ENCODE data around the gene PAPPA2. TPM values are rescaled to one million over a fixed set of nuclear protein-coding genes. Genes with fewer than 3 reads are reported as not detected.

Gene PAPPA2
- total RNA-seq, 1 donor: 5.8 TPM

GRCh38 chr1:176575991-176576390 lies 113.0 kb downstream of the PAPPA2 start:
- H3K27me3 ChIP-seq (ENCODE audit: insufficient read depth, low read length): no peaks in the 10 kb centered on the region
- no peaks in the 10 kb centered on the region for H3K36me3 ChIP-seq (ENCODE audit: insufficient read depth, low read length)
- no peak overlapping the region for H3K4me2 ChIP-seq (ENCODE audit: insufficient read depth, low read length)
- TF ChIP-seq, protein P1, sequence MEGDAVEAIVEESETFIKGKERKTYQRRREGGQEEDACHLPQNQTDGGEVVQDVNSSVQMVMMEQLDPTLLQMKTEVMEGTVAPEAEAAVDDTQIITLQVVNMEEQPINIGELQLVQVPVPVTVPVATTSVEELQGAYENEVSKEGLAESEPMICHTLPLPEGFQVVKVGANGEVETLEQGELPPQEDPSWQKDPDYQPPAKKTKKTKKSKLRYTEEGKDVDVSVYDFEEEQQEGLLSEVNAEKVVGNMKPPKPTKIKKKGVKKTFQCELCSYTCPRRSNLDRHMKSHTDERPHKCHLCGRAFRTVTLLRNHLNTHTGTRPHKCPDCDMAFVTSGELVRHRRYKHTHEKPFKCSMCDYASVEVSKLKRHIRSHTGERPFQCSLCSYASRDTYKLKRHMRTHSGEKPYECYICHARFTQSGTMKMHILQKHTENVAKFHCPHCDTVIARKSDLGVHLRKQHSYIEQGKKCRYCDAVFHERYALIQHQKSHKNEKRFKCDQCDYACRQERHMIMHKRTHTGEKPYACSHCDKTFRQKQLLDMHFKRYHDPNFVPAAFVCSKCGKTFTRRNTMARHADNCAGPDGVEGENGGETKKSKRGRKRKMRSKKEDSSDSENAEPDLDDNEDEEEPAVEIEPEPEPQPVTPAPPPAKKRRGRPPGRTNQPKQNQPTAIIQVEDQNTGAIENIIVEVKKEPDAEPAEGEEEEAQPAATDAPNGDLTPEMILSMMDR (IDR thresholded peaks at IDR 0.05; ENCODE audit: extremely low read depth, low read depth, low read length): no peak
- H3K4me1 ChIP-seq (ENCODE audit: insufficient read depth, low read length): no peaks in the 10 kb centered on the region
- H3K4me3 ChIP-seq (ENCODE audit: insufficient read depth, low read length): no peak overlapping the region
- no peak overlapping the region for H2AFZ ChIP-seq (ENCODE audit: low read length)
- DNase-seq (ENCODE audit: insufficient read length, low spot score, missing footprints): no peak
- H3K27ac ChIP-seq (ENCODE audit: low read depth, low read length): no peak overlapping the region
- H4K20me1 ChIP-seq (ENCODE audit: insufficient read depth, low read length): no peaks in the 10 kb centered on the region
- H3K9me3 ChIP-seq (ENCODE audit: low read depth, low read length): no peaks in the 10 kb centered on the region
- H3K79me2 ChIP-seq (ENCODE audit: insufficient read depth, low read length): no peaks in the 10 kb centered on the region

DNA sequence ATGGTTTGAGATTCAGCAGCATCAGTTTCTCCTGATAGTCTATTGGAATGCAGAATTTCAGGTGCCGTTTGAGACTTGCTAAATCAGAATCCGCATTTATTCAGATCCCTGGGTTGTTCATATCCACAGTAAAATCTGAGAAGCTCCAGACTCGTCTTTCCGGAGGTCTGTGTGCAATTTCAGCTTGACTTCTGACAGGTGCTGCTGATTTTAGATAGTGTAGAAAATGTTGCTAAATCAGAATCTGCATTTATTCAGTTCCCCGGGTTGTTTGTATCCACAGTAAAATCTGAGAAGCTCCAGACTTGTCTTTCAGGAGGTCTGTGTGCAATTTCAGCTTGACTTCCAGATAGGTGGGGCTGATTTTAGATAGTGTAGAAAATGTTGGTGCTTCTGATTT lies 113.7 kb downstream of the PAPPA2 start:
- DNase-seq (ENCODE audit: insufficient read length, low spot score, missing footprints): no peak
- Histone ChIP-seq H4K20me1 (ENCODE audit: insufficient read depth, low read length) (no peaks in the 10 kb centered on the region), H3K4me3 (ENCODE audit: insufficient read depth, low read length) (no peak overlapping the region), H3K36me3 (ENCODE audit: insufficient read depth, low read length) (no peaks in the 10 kb centered on the region), H3K79me2 (ENCODE audit: insufficient read depth, low read length) (no peaks in the 10 kb centered on the region), H3K4me1 (ENCODE audit: insufficient read depth, low read length) (no peaks in the 10 kb centered on the region), H3K27me3 (ENCODE audit: insufficient read depth, low read length) (no peaks in the 10 kb centered on the region), H3K27ac (ENCODE audit: low read depth, low read length) (no peak overlapping the region), H2AFZ (ENCODE audit: low read length) (no peak overlapping the region), H3K9me3 (ENCODE audit: low read depth, low read length) (no peaks in the 10 kb centered on the region), H3K4me2 (ENCODE audit: insufficient read depth, low read length) (no peak overlapping the region)
- TF ChIP-seq, protein P1 (IDR thresholded peaks at IDR 0.05; ENCODE audit: extremely low read depth, low read depth, low read length): no peak

DNA sequence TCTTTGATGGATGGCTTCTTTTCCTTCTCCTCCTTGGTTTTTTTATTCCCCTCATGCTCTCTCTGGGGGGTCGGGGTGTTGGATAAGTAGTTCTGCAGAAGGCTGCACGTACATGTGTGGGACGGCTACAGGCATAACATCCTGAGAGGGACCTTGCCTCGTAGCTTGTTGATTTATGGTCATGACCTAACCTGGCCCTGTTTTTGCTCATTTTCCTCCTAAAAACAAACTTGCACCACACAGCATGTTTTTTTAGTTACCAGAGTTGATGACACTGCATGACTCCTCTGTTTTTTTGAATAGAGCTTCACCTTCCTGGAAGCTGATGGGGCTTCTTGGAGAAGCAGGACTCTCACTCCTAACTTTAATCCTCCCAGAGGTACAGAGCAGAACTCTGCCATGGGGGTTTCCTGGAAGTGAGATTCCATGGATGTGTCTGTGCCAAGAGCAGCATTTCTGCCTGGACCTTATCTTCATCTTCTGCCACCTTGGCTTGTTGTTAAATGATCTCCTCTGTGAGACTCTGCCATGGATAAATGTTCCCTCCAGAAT lies 114.7 kb downstream of the PAPPA2 start:
- no peak for DNase-seq (ENCODE audit: insufficient read length, low spot score, missing footprints)
- Histone ChIP-seq H3K27me3 (ENCODE audit: insufficient read depth, low read length) (no peaks in the 10 kb centered on the region), H4K20me1 (ENCODE audit: insufficient read depth, low read length) (no peaks in the 10 kb centered on the region), H3K27ac (ENCODE audit: low read depth, low read length) (no peak overlapping the region), H3K79me2 (ENCODE audit: insufficient read depth, low read length) (no peaks in the 10 kb centered on the region), H3K4me2 (ENCODE audit: insufficient read depth, low read length) (no peak overlapping the region), H3K36me3 (ENCODE audit: insufficient read depth, low read length) (no peaks in the 10 kb centered on the region), H2AFZ (ENCODE audit: low read length) (no peak overlapping the region), H3K4me3 (ENCODE audit: insufficient read depth, low read length) (no peak overlapping the region), H3K9me3 (ENCODE audit: low read depth, low read length) (no peaks in the 10 kb centered on the region), H3K4me1 (ENCODE audit: insufficient read depth, low read length) (no peaks in the 10 kb centered on the region)
- TF ChIP-seq, protein P1 (IDR thresholded peaks at IDR 0.05; ENCODE audit: extremely low read depth, low read depth, low read length): no peak

DNA sequence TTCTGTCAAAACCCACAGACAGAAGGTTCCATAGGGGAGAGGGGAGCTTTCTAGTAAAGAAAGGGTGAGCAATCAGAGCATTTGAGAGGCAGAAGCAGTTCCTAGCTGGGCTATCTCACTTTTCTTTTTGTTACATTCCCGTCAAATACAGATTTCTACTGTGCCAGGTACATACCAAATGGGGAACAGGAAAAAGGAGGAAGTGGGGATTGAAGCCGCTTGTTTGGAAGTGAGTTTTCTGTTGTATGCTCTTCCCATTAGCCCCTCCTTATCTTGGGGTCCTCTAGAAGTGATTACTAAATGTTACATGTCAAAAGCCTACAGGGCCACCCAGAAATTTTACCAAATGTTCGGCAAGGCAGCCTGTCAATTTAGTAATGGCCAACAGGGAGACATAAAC lies 116.1 kb downstream of the PAPPA2 start:
- Histone ChIP-seq H3K27me3 (ENCODE audit: insufficient read depth, low read length) (no peaks in the 10 kb centered on the region), H3K9me3 (ENCODE audit: low read depth, low read length) (no peaks in the 10 kb centered on the region), H2AFZ (ENCODE audit: low read length) (no peak overlapping the region), H3K36me3 (ENCODE audit: insufficient read depth, low read length) (no peaks in the 10 kb centered on the region), H3K4me3 (ENCODE audit: insufficient read depth, low read length) (no peak overlapping the region), H4K20me1 (ENCODE audit: insufficient read depth, low read length) (no peaks in the 10 kb centered on the region), H3K4me1 (ENCODE audit: insufficient read depth, low read length) (no peaks in the 10 kb centered on the region), H3K4me2 (ENCODE audit: insufficient read depth, low read length) (no peak overlapping the region), H3K79me2 (ENCODE audit: insufficient read depth, low read length) (no peaks in the 10 kb centered on the region), H3K27ac (ENCODE audit: low read depth, low read length) (no peak overlapping the region)
- DNase-seq (ENCODE audit: insufficient read length, low spot score, missing footprints): no peak
- TF ChIP-seq, protein P1 (IDR thresholded peaks at IDR 0.05; ENCODE audit: extremely low read depth, low read depth, low read length): no peak
